NCI-H2196 treated with DMSO at 0.1 percent for 48 hours (cell line): ENCODE results near the gene EFHC1.

ENCODE experiments used
- DNase-seq: peaks from one replicate; lab custom pipeline; 2025; ENCODE audit not compliant: unreplicated experiment; lab: John Stamatoyannopoulos, UW

The EFHC1 gene

DNA sequence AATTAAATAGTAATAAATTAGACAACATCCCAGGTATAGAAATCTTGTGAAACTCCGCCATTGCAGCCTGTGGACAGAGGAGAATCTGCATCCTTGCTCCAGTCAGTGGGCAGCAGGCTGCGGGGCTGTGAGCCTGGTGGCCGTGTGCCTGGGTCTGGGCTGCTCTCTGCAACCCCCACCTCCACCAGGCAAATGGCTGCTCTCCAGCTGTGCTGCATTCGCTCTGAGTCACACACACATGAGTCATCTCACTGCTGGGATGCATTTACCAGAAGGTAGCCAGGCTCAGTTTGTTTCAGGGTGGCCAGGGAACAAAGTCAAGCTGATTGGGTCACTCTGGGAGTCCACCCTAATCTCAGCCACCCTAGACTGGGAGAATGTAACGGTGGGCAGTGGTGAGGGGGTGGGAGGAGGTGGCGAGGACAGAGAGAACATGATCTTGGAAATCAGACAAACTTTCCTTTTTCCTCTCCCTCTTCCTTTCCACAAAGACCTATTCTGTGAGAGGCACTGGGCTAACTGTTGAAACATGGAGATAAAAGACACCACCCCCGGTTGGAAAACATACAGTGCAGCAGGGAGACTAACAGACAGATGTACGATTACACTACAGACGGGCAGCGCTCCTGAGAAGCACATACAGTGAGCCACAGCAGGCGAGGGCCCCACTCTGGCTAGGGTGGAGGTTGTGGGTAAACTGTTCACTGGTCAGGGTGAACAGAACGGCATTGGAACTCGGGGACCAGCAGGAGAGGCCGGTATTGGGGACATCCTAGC lies 97.5 kb downstream of the EFHC1 start:
- peak; percentile 62 for DNase-seq

DNA sequence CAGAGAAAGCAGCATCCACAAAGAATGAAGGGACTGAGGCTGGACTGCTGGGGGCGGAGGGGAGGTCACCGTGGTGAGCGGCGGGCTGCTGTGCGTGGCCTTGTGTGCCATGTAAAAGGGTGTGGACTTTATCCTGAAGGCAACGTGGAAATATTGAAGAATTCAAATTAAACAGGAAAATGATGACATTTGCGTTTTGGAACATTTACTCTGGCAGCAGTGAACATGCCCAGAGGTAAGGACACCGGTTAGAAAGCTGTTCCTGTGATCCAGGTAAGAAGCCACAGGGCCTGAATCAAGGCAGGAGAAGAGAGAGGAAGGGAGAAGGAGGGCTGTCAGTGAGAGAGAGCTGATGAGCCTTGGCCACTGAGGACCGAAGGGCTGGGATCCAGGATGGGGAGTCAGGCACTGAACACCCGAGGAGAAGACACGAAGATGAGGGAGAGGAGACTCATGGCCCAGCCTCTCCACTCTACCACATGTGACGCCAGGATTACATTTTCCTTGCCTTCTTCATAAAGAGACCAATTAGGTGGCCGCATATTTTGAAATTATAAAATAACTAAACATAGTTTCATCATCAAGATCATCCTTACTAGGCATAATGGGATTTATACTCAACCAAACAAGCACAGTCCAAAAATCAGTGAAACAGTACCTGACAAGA lies 98.3 kb downstream of the EFHC1 start:
- no peak for DNase-seq

DNA sequence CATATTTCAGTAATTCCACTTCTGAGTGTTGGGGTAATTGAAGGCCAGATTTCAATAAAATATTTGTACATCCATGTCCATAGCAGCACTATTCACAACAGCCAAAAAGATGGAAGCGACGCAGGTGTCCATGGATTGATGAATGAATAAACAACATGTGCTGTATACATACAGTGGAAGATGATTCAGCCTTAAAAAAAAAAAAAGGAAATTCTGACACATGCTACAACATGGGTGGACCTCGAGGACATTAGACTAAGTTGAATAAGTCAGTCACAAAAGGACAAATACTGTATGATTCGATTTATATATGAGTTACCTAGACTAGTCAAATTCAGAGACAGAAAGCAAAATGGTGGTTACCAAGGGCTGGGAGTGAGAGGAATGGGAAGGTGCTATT lies 99.5 kb downstream of the EFHC1 start:
- no peak for DNase-seq

DNA sequence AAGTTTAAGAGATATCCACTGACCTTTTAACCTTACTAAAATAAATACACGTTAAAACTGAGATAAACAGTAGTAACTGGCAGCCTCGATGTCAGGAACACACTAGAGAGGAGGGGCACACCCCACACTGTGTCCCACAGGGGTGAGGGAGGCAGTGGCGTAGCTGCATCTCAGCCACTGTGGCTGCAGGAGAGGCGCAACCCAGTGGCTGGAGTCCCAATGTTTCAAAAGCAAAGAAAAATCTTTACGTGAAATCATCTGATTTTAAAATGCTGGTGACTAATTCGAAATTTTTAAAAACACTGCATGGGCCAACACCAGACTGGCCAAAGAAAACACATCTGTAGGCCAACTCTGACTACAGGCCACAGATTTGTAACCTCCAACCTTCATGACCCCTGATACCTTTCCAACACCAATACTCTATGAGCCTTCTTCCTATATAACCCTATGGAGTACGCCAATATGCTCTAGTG lies 102.0 kb downstream of the EFHC1 start:
- no peak for DNase-seq

DNA sequence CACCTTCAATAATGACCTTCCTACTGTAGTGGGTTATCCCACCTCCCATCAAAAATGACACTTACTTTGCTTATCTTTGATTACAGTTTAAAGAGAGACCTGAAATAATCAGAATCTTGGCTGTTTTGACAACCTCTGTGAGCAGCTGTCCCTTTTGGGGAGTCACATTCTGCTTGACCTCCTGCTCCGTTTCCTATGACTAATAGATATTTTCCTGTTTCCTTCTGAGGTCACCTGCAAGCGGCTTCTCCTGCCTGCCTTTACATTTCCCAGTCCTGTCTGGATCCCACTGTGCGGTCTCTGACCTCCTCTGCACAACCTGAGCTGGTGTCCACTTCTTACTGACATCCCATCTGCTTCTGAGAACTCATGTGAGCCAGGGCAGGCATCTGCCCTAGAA lies 102.5 kb downstream of the EFHC1 start:
- DNase-seq = no peak

DNA sequence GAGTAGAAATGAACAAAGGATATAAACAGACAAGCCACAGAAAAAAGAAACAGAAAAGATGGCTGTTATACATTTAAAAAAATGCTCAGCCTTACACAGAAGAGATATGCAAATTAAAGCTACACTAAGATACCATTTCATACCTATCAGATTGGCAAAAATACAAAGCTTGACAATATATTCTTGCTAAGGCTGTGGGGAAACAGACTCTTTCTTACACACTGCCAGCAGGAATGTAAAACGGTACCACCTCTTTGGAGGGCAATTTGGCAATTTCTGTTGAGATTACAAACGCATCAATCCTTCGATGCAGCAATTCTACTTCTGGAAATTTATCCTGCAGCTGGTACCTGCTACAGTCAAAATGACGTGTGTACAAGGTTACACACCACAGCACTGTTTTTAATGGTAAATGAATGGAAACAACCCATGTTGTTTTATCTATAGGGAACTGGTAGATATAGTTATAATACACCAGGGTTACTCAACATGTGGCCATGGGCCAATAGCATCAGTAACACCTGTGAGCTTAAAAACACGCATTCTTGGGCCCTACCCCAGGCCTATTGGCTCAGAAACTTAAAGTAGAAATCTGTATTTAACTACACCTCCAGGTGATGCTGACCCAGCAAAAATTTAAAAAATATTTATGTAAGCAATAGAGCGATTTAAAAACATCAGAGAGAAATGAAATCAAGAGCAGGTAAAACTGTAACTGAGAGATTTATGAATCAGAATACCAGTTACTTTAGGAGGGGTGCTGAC lies 103.4 kb downstream of the EFHC1 start:
- no peak for DNase-seq

DNA sequence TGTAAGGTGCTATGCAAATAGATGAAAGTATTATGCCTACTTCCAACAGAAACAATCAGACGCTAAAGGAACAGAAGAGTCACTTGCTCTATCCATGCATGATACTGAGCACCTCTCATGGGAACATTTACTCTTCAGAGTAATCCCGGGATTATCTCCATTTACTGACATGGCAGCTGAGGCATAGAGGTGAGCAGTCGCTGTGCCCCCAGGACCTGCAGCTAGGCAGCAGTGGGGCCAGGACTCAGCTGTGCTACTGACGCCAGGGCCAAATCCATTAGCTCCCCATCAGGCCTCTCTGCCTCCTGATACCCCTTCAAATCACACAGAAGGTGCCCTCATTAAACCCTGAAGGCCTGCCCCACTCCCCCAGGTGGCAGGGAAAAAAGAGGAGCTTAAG lies 104.8 kb downstream of the EFHC1 start:
- DNase-seq = no peak

DNA sequence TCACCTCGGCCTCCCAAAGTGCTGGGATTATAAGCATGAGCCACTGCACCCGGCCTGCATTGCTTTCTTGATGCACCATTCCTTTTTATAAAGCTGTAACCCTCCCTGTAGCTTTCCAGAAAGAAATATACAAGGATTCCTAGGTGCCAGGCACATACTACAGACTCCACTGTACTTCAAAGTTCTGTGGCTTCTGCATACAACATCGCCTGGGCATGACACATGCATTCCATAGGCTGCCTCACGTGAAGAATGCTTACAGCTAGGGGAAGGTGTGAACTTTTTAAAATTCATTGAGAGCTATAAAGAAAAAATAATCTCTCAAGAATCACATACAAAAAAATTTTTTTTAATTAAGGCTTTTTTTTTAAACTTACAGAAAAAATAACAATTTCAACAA lies 106.5 kb downstream of the EFHC1 start:
- DNase-seq = no peak

DNA sequence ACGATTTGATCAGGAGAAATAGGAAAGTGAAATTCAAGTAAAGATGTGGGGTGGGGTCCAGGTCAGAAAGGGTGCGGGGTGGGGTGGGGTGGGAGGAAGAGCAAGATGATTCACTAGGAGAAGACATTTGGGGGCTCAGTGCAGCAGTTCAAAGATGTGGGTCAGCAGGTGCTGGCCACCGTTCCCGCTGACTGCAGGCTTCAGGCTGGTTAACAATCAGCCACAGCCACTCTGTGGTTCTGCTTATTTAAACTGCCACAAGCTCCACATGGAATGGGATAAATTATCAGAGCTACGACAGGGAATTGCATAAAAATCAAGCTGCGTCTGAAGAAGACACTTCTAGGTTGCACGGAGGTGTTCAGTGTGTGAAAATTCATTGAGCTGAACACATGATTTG lies 107.3 kb downstream of the EFHC1 start:
- no peak for DNase-seq

DNA sequence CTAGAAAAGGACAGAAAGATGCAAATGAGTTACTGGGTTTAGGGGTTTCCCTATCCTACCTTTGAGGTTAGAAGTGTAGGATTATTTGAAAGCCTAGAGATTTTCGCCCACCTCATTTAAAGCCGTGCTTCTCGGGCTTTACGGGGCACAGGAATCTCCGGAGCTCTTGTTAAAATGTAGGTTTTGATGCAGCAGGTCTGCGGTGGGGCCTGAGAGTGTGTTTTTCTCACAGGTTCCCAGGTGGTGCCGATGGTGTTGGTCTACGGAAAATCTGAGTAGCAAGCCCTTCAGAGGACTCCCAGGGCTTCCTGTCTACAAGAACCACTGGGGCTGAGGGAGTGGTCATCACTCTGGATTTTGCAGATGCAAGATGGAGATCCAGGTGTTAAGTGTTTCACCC lies 109.2 kb downstream of the EFHC1 start:
- DNase-seq = no peak

DNA sequence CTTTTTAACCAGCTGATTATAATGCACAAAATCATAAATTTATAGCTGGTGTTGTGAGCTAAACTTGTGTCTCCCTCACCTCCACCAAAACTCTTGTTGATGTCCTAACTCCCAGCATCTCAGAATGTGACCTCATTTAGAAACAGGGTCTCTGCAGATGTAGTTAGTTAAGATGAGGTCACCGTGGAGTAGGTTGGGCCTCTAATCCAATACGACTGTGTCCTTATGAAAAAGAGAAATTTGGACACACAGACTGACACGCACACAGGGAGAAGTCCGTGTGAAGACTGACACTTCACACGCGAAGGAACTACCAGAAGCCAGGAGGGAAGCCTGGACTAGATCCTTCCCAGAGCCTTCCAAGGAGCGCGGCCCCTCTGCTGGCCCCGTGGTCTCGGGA lies 110.2 kb downstream of the EFHC1 start:
- DNase-seq = no peak

DNA sequence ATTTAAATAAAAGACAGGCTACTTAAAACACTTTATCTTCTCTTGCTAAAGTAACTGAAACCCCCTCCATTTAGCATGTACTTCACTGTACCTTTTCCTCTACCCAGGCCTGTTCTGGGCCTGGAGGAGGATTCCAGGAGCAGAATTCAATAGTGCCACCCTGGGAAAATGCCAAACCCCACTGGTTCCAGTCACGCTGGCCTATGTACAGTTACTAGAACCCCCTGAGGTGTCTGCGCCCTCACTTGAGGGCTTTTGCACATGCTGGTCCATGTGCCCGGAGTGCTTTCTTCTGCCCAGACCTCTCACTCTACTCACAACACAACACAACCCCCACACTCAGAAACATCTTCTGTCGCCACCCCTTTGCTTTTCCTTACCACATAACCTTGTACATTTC lies 111.3 kb downstream of the EFHC1 start:
- no peak for DNase-seq

DNA sequence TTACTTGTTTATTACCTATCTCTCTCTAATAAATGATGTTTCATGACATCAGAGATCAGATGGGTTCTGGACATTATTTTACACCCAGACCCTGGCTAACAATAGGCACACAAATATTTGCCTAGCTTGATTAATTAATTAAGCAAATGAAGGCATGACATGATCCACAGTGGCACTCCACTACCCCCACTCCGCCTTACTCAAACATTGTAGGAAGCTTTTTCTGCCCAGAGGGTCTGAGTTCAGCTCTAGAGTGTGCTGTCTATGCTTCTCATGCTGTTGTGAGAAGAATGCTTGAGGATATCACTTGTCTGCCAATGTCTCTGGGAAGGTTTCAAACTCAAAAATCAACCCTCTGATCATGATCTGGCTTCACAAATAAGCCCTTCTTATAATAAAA lies 111.7 kb downstream of the EFHC1 start:
- DNase-seq = no peak

DNA sequence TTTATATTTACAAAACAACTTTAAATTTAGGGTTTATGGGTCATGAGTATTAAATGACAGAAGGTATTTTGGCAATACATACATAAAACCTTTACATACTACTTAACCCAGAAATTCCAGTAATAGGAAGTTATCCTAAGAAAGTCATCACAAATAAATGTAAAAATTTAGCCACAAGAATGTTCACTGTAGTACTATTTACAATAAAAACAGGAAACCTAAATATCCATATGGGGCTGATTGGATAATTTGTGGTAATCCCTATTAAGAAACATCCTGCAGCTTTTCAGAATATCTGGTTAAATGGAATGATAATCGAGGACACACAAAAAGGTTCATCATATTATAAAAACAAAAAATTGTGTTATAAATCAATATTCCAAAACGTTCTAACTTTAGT lies 112.3 kb downstream of the EFHC1 start:
- DNase-seq = no peak

DNA sequence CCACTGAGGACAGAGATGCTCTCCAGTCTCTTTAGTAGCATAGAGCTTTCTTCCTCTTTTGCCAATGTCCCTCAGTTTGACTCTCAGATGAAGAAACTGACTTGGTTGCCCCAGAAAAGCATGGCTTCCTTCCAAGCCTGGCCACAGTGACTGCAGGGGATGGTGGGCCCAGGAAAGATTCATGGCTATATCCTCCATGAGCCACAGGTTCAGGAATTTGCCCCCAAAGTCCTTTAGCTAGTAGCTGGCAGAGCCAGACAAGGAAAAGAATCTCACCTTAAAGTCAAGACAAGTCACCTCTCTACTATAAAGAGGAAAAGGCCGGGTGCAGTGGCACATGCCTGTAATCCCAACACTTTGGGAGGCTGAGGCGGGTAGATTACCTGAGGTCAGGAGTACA lies 113.3 kb downstream of the EFHC1 start:
- no peak for DNase-seq

DNA sequence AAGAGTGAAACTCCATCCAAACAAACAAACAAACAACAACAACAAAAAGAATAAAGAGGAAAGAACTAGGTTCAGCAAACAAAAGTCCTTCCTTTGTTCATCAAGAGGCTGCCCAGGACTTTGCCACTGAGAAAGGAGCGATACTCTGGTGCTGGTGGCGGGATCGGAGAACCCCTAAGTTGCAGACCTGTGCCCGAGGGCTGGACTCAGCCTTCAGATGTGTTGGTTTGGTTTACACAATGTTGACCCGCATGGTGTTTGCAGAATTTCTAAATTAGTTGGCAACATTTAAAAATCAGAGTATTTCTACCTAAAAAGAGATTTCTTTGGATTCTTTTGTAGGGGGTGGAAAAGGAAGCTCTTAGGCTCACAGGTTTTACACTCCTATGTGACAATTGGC lies 114.2 kb downstream of the EFHC1 start:
- no peak for DNase-seq

DNA sequence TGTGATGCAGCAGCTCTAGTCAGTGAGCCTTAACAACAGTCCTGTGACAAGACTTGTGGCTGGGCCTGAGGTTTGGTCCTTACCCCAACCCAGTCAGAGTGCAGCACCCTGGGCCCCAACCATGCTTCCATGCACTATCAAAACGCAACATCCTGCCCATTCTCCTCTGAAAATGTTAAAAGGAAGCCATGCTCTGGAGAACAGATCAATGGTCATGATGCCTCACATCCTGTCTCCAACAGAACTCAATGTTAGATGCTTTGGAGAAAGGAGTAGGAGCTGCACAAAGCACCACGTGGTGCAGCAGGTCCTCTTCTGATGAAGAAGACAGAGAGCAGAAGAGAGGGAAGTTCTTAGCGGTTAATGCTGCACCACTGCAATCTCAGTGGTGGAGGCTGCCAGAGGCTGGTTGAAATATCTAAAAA lies 114.8 kb downstream of the EFHC1 start:
- DNase-seq = no peak

DNA sequence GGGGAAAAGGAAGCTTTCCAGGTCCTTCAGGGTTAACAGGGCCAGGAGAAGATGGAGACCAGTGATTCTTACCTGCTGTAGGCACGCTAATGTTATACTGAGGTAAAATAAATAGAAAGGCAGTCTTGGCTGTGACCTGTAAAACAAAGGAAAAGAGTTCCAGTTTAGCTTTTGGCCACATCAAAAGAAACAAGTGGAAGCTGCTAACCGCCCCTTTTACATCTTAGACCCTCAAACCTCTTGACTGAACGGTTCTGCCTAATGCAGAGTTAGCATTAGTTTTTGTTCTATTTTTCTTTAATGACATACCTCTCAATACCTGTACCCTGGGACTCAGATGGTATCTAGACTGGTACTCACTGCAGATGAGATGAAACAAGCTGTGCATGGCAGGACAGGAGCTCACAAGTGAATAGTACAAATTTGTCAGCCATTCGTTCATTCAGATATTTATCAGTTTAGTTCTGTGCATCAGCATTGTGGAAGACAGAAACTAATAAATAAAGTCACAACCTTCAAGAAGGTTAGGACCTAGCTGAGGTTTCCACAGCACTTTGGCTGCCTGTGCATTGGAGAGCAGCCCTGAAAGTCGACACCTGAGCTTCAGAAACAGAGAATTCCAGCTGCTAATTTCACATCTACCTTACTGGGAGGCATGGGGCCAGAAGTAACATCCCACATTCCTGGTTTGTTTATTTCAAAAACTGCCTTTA lies 115.7 kb downstream of the EFHC1 start:
- no peak for DNase-seq

DNA sequence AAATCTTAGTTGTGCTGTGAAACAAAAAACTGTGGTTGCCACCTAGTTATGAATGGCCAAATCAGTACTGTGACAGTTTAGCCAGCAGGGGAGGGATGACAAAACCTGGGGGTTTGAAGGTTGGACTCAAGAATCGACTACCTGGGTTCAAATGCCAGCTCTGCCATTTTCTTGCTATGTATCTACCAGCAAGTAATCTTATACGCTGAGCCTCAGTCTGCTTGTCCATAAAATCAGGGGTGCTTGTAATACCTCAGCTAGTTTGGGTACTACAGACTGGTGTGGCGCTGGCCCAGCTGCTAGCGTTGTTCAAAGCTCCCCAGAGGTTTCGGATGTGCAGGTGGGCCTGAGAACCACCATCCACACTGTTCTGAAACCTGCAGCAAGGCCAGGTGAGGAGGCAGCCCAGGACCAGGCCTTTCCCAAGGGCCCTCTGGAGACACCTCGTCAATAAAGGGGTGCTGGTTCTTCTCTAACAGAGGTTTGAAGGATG lies 116.3 kb downstream of the EFHC1 start:
- no peak for DNase-seq

DNA sequence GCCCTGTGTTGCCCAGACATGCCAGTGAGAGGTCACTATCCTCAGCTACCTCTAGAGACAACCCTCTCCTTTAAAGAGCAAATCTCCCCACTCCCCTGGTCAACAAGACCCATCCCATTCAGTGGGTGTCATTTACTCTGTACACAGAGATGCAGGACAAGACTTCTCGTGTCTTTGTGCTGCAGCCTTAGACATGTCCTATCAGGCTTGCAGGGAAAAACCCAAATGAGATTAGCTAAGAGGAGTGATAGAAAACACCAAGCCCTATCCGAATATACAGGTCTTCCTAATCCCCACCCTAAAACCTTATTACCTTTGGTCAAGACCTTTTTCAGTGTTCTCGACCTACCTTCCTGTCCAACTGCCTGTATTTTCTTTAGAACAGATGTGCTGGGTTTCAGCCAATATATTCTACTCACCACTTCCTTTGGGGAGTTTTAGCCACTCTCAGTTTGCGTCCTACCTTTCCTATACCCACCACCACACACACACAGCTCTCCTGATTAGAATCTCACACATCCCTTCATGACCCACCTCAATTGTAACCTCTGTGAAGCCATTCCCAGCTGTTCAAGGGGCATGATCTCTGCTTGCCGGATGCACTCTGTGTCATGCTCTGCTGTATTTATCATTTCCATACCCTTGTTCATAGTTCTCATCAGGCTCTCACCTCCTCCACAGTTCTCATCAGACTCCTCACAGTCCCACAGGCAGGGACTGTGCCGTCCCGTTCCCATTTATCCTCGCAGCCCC lies 117.0 kb downstream of the EFHC1 start:
- no peak for DNase-seq
